GM12872 (cell line): ENCODE measurements around the gene KCNH2.

Experiments
- CTCF ChIP-seq: IDR thresholded peaks from 3 replicates; pipeline ENCODE4 v1.5.1; 2011; ENCODE audit warnings: low read depth, mild to moderate bottlenecking, low read length, moderate library complexity; ENCODE audit not compliant: insufficient read depth

KCNH2 gene

GRCh38 chr7:150972741-150973140 is 5.4 kb downstream of the KCNH2 start:
- no peak for TF ChIP-seq CTCF

- TF ChIP-seq CTCF: no peak
Measured at GRCh38 chr7:150972023-150972468, 6.1 kb downstream of the KCNH2 start.

- no peak for TF ChIP-seq CTCF
Measured at GRCh38 chr7:150971242-150972022, 6.7 kb downstream of the KCNH2 start.

GRCh38 chr7:150970424-150970823 is 7.7 kb downstream of the KCNH2 start:
- TF ChIP-seq CTCF: no peak

GRCh38 chr7:150969475-150969874 is 8.6 kb downstream of the KCNH2 start:
- no peak for TF ChIP-seq CTCF

- no peak for TF ChIP-seq CTCF
Measured at GRCh38 chr7:150968734-150969372, 9.3 kb downstream of the KCNH2 start.

GRCh38 chr7:150968056-150968733 is 9.9 kb downstream of the KCNH2 start:
- no peak for TF ChIP-seq CTCF
